Stimulated activated CD4-positive, alpha-beta T cell treated with anti-CD3 and anti-CD28 coated beads, Interleukin-12 subunit alpha, Interleukin-12 subunit beta, amount 100 ng/mL, for 48 hours (primary cell): ENCODE results near the gene NHP2.

Source experiments
- DNase-seq, 3 donors: peaks; one replicate each; pipeline ENCODE4 v3.0.0-alpha.2; 2020; ENCODE audit warnings: low read depth in 2 of 3, low spot score in 1 of 3

The NHP2 gene

GRCh38 chr5:178176791-178177190 is 23.1 kb upstream of the NHP2 start:
- no peak for DNase-seq

- no peak for DNase-seq
Observed at GRCh38 chr5:178174456-178174855, 20.8 kb upstream of the NHP2 start.

GRCh38 chr5:178170455-178170854 is 16.8 kb upstream of the NHP2 start:
- no peak for DNase-seq

GRCh38 chr5:178165581-178165980 is 11.9 kb upstream of the NHP2 start:
- DNase-seq: no peak

GRCh38 chr5:178163772-178164735 is 10.4 kb upstream of the NHP2 start:
- DNase-seq: peak; percentile 85 to 96 (median 88)

- no peak for DNase-seq
Observed at GRCh38 chr5:178162481-178162880, 8.8 kb upstream of the NHP2 start.

- DNase-seq: no peak
Observed at GRCh38 chr5:178160176-178160575, 6.5 kb upstream of the NHP2 start.

GRCh38 chr5:178155065-178155464 is 1.4 kb upstream of the NHP2 start:
- DNase-seq: no peak

GRCh38 chr5:178152491-178153444 is 917 bp downstream of the NHP2 start:
- no peak for DNase-seq

- DNase-seq: no peak
Observed at GRCh38 chr5:178150977-178151734, 2.5 kb downstream of the NHP2 start.

GRCh38 chr5:178149199-178149932 is 4.3 kb downstream of the NHP2 start:
- no peak for DNase-seq

GRCh38 chr5:178147406-178147805 is 6.3 kb downstream of the NHP2 start:
- DNase-seq: no peak

GRCh38 chr5:178145965-178146820 is 7.5 kb downstream of the NHP2 start:
- peak; percentile 37 to 57 (median 54) for DNase-seq

- no peak for DNase-seq
Observed at GRCh38 chr5:178143901-178144300, 9.8 kb downstream of the NHP2 start.

GRCh38 chr5:178143246-178143645 is 10.4 kb downstream of the NHP2 start:
- no peak for DNase-seq

GRCh38 chr5:178142642-178143041 is 11.0 kb downstream of the NHP2 start:
- DNase-seq: no peak

GRCh38 chr5:178141550-178141949 is 12.1 kb downstream of the NHP2 start:
- DNase-seq: no peak

GRCh38 chr5:178137991-178138390 is 15.7 kb downstream of the NHP2 start:
- no peak for DNase-seq

- no peak for DNase-seq
Observed at GRCh38 chr5:178136990-178137389, 16.7 kb downstream of the NHP2 start.
